ENCODE measurements around the gene MYH6. TPM values are rescaled to one million over a fixed set of nuclear protein-coding genes. Genes with fewer than 3 reads are reported as not detected.

Gene MYH6
- total and polyA plus RNA-seq, 4 donors: 0.05 to 0.17 (median 0.06) TPM; not detected in 1

DNA sequence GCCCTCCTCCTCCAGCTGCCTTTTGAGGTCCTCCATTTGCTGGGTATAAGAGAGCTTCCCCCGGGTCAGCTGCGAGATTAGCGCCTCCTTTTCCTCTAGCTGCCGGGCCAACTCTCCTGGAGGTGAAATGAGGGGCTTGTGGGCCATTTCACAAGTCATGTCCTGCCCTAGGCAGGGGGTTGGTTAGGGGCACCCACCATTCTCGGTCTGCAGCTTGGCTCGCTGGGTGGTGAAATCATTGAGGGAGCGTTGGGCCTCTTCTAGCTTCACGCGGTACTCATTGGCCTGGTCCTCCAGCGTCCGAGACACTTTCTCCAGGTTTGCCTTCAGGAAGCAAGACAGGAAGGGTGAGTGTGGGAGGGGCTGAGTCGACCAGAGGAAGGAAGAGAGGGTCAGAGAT, 18.7 kb downstream of the MYH6 start:
- H3K4me1 ChIP-seq (ENCODE audit: control insufficient read depth in 4 of 4, insufficient read depth in 4 of 4, low read length in 3 of 4): no peaks in the 10 kb centered on the region
- no peak for TF ChIP-seq TAF1 (conservative IDR thresholded peaks at IDR 0.05)
- TF ChIP-seq SP1 (IDR thresholded peaks at IDR 0.05): no peak
- no peak for TF ChIP-seq RAD21 (IDR thresholded peaks at IDR 0.05)
- no peak for TF ChIP-seq REST (IDR thresholded peaks at IDR 0.05)
- no peak for TF ChIP-seq CTCF (IDR thresholded peaks at IDR 0.05; ENCODE audit: low read depth, low read length, missing input control)
- TF ChIP-seq YY1 (IDR thresholded peaks at IDR 0.05): no peak
- TF ChIP-seq, protein P1, sequence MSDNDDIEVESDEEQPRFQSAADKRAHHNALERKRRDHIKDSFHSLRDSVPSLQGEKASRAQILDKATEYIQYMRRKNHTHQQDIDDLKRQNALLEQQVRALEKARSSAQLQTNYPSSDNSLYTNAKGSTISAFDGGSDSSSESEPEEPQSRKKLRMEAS (IDR thresholded peaks at IDR 0.05): no peak
- no peak for TF ChIP-seq NR2F2 (IDR thresholded peaks at IDR 0.05)
- no peak for TF ChIP-seq JUND (IDR thresholded peaks at IDR 0.05)
- TF ChIP-seq FOXA2 (IDR thresholded peaks at IDR 0.05): no peak
- no peak for TF ChIP-seq HNF4G (IDR thresholded peaks at IDR 0.05)
- TF ChIP-seq HNF4A (conservative IDR thresholded peaks at IDR 0.05): no peak
- TF ChIP-seq, protein P2, sequence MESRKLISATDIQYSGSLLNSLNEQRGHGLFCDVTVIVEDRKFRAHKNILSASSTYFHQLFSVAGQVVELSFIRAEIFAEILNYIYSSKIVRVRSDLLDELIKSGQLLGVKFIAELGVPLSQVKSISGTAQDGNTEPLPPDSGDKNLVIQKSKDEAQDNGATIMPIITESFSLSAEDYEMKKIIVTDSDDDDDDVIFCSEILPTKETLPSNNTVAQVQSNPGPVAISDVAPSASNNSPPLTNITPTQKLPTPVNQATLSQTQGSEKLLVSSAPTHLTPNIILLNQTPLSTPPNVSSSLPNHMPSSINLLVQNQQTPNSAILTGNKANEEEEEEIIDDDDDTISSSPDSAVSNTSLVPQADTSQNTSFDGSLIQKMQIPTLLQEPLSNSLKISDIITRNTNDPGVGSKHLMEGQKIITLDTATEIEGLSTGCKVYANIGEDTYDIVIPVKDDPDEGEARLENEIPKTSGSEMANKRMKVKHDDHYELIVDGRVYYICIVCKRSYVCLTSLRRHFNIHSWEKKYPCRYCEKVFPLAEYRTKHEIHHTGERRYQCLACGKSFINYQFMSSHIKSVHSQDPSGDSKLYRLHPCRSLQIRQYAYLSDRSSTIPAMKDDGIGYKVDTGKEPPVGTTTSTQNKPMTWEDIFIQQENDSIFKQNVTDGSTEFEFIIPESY (IDR thresholded peaks at IDR 0.05): no peak
- no peak for TF ChIP-seq FOXA1 (IDR thresholded peaks at IDR 0.05)
- TF ChIP-seq, protein P3, sequence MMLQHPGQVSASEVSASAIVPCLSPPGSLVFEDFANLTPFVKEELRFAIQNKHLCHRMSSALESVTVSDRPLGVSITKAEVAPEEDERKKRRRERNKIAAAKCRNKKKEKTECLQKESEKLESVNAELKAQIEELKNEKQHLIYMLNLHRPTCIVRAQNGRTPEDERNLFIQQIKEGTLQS (IDR thresholded peaks at IDR 0.05): no peak
- no peak for TF ChIP-seq EGR1 (IDR thresholded peaks at IDR 0.05; ENCODE audit: low read depth in 2 of 2)
- no peak for TF ChIP-seq RXRA (IDR thresholded peaks at IDR 0.05)
- TF ChIP-seq GABPA (IDR thresholded peaks at IDR 0.05 in 1 of 2, conservative IDR thresholded peaks at IDR 0.05 in 1 of 2): no peak
- no peak overlapping the region for H3K4me3 ChIP-seq (ENCODE audit: low read depth in 1 of 3, low read length in 3 of 3)
- no peak overlapping the region for H3K9ac ChIP-seq (ENCODE audit: low read depth in 1 of 2, low read length in 2 of 2)
- no peaks in the 10 kb centered on the region for H3K36me3 ChIP-seq (ENCODE audit: control insufficient read depth in 4 of 4, insufficient read depth in 3 of 4, low read depth in 1 of 4, low read length in 3 of 4)
- H3K27me3 ChIP-seq (ENCODE audit: control insufficient read depth in 4 of 4, insufficient read depth in 4 of 4, low read length in 3 of 4): no peaks in the 10 kb centered on the region
- WGBS: 75% methylated on average over 12 of the region's 12 CpGs
- no peak for DNase-seq (ENCODE audit: low spot score)
- no peaks in the 10 kb centered on the region for H3K9me3 ChIP-seq (ENCODE audit: control insufficient read depth in 4 of 4, low read length in 3 of 4)
- no peak overlapping the region for H3K27ac ChIP-seq (ENCODE audit: low read depth in 1 of 2, low read length in 2 of 2)

All from liver (tissue), 9 donors.